Right atrium auricular region (tissue), 2 donors: ENCODE results near the gene TPD52L1. TPM values are rescaled to one million over a fixed set of nuclear protein-coding genes. Genes with fewer than 3 reads are reported as not detected.
A peak's percentile ranks its signal among the peaks of the same experiment; 100 is the strongest.

Experiments used
- DNase-seq: peaks from one replicate; pipeline ENCODE4 v3.0.0-alpha.2; 2019; ENCODE audit warnings: low spot score
- H3K27ac ChIP-seq, 2 donors: fragments of 200-600 bp; sonication (generic); 1 replicate in 1 of 2; 2 replicates in 1 of 2; pipeline ENCODE4 v1.5.1; 2016 to 2019
- H3K27me3 ChIP-seq, 2 donors: fragments of 200-600 bp; sonication (generic); one replicate each; pipeline versions ENCODE4 v1.5.1 to v1.6.0; 2017 to 2019
- H3K36me3 ChIP-seq: fragments of 200-600 bp; sonication (generic); one replicate; pipeline ENCODE4 v1.5.1; 2016
- H3K4me1 ChIP-seq, 2 donors: fragments of 200-600 bp; sonication (generic); one replicate each; pipeline versions ENCODE4 v1.5.1 to v1.6.0; 2017 to 2019
- H3K4me3 ChIP-seq, 2 donors: fragments of 200-600 bp; sonication (generic); 1 replicate in 1 of 2; 2 replicates in 1 of 2; pipeline ENCODE4 v1.5.1; 2017 to 2019; ENCODE audit warnings: mild to moderate bottlenecking in 1 of 2, moderate library complexity in 1 of 2
- H3K9me3 ChIP-seq, 2 donors: fragments of 200-600 bp; sonication (generic); one replicate each; pipeline ENCODE4 v1.5.1; 2019
- total RNA-seq, 2 donors: library from RNA; depleted of rRNA; stranded (reverse); fragments of >200 nt; gene quantifications; one replicate each; pipeline ENCODE4 v1.1.0, GENCODE V29; 2016
- TF ChIP-seq, protein P1 (sequence below), 2 donors: fragments of 200-600 bp; sonication (generic); IDR thresholded peaks; one replicate each; pipeline ENCODE4 v1.5.1; 2019; ENCODE audit warnings: antibody characterized with exemption in 2 of 2

Gene TPD52L1
- total RNA-seq, 2 donors from 2014 or later: 29.4 to 96.7 TPM

DNA sequence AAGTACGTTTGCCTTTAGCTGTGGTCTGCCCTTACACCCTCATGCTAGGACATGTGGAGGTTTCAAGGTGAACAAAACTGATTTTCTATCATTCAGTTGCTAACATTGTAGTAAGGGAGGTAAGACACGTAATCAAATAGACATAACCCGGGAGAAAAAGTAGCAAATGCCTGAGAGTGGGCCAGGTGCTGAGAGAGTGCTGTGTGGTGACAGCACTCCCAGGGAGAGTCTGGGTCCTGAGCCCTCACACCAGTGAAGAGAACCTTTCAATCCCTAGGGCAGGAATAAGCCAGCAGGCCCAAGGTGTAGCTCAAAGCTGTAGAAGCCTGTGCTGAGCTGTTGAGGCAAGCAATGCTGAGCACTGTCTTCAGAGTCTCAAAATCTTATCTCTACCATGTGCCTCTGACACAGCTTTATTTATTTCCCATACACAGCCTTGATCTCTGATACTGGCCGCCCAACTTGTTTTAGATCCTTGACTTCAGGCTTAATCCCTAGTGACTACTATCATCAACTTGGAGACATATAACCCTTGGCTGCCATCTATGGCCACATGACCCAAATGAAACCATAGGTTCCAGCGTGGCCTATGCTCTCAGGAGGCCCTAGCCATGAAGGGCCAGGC lies 55.2 kb downstream of the TPD52L1 start:
- H3K27ac ChIP-seq: peak overlapping the region; percentile 18 to 38
- H3K9me3 ChIP-seq: no peaks in the 10 kb centered on the region
- TF ChIP-seq, protein P1, sequence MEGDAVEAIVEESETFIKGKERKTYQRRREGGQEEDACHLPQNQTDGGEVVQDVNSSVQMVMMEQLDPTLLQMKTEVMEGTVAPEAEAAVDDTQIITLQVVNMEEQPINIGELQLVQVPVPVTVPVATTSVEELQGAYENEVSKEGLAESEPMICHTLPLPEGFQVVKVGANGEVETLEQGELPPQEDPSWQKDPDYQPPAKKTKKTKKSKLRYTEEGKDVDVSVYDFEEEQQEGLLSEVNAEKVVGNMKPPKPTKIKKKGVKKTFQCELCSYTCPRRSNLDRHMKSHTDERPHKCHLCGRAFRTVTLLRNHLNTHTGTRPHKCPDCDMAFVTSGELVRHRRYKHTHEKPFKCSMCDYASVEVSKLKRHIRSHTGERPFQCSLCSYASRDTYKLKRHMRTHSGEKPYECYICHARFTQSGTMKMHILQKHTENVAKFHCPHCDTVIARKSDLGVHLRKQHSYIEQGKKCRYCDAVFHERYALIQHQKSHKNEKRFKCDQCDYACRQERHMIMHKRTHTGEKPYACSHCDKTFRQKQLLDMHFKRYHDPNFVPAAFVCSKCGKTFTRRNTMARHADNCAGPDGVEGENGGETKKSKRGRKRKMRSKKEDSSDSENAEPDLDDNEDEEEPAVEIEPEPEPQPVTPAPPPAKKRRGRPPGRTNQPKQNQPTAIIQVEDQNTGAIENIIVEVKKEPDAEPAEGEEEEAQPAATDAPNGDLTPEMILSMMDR (IDR thresholded peaks at IDR 0.05): no peak
- H3K4me1 ChIP-seq: peaks cover 0 to 21% of the 10 kb centered on the region in 2 donors
- no peaks in the 10 kb centered on the region for H3K27me3 ChIP-seq
- H3K36me3 ChIP-seq: no peaks in the 10 kb centered on the region
- H3K4me3 ChIP-seq: no peak overlapping the region
- DNase-seq: no peak

DNA sequence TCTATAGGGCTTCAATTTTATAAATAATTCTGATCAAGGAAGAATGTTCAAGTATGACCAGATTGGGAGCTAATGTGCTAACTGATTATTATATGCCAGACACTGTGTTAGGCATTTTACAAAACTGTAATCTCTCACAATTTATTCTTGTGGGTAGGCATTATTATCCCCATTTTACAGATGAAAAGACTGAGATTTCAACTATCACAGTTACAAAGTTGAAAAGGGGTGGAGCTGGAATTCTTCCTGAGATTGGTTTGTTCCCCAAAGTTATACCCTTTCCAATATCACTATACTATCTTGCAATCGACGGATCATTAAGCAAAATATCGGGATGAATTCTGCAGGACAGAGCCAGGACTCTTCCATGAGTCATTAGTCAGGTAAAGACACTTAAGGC lies 57.1 kb downstream of the TPD52L1 start:
- H3K27me3 ChIP-seq: no peaks in the 10 kb centered on the region
- H3K27ac ChIP-seq: no peak overlapping the region
- no peak for DNase-seq
- no peaks in the 10 kb centered on the region for H3K9me3 ChIP-seq
- H3K4me3 ChIP-seq: no peak overlapping the region
- TF ChIP-seq, protein P1 (IDR thresholded peaks at IDR 0.05): no peak
- H3K4me1 ChIP-seq: peaks cover 0 to 23% of the 10 kb centered on the region in 2 donors
- no peaks in the 10 kb centered on the region for H3K36me3 ChIP-seq

DNA sequence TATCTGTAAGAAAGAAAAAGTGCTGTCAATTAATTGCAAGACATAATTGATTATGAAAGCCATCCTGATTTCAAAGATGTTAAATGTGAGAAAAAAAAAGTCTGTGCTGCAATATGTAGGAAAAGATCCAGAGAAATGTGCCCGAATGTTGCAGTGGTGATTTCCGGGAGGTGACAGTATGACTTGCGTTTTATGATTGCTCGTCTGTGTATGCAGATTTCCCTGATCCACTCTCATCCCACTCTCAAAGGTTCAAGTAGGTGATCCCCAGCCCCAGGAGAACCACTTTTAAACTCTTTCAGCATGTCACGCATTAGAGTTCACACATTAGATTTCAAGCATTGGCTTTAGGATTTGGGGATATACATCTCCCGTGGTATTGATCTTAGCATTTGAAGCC lies 57.8 kb downstream of the TPD52L1 start:
- no peak for DNase-seq
- TF ChIP-seq, protein P1 (IDR thresholded peaks at IDR 0.05): no peak
- H3K36me3 ChIP-seq: no peaks in the 10 kb centered on the region
- H3K4me1 ChIP-seq: peaks cover 0 to 23% of the 10 kb centered on the region in 2 donors
- no peaks in the 10 kb centered on the region for H3K27me3 ChIP-seq
- H3K9me3 ChIP-seq: no peaks in the 10 kb centered on the region
- H3K4me3 ChIP-seq: no peak overlapping the region
- H3K27ac ChIP-seq: no peak overlapping the region

DNA sequence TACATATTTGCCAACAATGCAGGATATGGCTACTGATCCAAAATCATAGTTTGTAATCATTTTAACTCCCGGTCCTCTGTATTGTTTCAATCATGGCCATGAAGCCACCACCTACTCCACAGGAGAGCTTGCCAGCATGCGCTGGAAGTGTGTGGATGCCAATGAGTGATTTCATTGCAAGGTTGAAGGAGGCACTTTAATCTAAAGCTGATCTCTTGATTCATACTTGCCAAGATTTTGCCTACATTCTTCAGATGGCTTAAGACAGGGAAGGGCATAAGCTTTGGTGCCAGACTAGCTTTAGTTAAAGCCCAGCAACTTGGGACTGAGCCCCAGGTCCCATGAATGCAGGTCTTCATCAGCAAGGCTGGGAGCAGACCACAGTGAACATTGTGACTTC lies 58.8 kb downstream of the TPD52L1 start:
- no peak for DNase-seq
- TF ChIP-seq, protein P1 (IDR thresholded peaks at IDR 0.05): no peak
- Histone ChIP-seq H3K27ac (no peak overlapping the region), H3K36me3 (no peaks in the 10 kb centered on the region), H3K4me3 (no peak overlapping the region), H3K27me3 (no peaks in the 10 kb centered on the region), H3K4me1 (peaks cover 0 to 23% of the 10 kb centered on the region in 2 donors), H3K9me3 (no peaks in the 10 kb centered on the region)

DNA sequence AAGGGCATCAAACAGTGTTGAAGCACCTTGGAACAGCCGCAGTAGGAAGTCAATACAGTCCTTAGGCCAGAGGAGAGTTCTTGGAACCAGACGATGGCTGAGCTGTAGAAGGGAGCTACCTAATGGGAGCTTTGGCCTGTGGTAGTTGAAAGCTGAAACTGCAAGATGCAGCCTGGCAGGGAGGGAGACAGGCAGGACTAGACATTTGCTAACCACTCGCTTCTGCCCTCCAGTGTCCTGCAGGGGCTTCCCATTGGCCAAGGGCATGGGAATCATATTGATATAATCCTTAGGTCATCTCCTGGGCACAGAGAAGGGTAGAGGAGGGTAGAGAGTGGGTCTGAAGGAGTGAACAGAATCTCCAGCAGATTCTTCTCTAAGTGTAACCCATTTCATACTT lies 60.4 kb downstream of the TPD52L1 start:
- Histone ChIP-seq H3K36me3 (no peaks in the 10 kb centered on the region), H3K27me3 (no peaks in the 10 kb centered on the region), H3K4me3 (no peak overlapping the region), H3K9me3 (no peaks in the 10 kb centered on the region), H3K27ac (no peak overlapping the region), H3K4me1 (peaks cover 0 to 10% of the 10 kb centered on the region in 2 donors)
- DNase-seq: no peak
- TF ChIP-seq, protein P1 (IDR thresholded peaks at IDR 0.05): no peak
